HG02610 (cell line): Measurements from ENCODE around the gene HYAL3.
"Not testable (repeated sequence)": the region's sequence is repeated elsewhere in the genome, so short reads cannot be mapped to it uniquely, and the experiment has no call there.

Source experiments
- ATAC-seq: cut with Tn5 transposase; IDR thresholded peaks from one replicate; pipeline ENCODE4 v1.9.1; 2021; ENCODE audit warnings: mild to moderate bottlenecking, moderate library complexity; ENCODE audit not compliant: unreplicated experiment

Gene HYAL3

DNA sequence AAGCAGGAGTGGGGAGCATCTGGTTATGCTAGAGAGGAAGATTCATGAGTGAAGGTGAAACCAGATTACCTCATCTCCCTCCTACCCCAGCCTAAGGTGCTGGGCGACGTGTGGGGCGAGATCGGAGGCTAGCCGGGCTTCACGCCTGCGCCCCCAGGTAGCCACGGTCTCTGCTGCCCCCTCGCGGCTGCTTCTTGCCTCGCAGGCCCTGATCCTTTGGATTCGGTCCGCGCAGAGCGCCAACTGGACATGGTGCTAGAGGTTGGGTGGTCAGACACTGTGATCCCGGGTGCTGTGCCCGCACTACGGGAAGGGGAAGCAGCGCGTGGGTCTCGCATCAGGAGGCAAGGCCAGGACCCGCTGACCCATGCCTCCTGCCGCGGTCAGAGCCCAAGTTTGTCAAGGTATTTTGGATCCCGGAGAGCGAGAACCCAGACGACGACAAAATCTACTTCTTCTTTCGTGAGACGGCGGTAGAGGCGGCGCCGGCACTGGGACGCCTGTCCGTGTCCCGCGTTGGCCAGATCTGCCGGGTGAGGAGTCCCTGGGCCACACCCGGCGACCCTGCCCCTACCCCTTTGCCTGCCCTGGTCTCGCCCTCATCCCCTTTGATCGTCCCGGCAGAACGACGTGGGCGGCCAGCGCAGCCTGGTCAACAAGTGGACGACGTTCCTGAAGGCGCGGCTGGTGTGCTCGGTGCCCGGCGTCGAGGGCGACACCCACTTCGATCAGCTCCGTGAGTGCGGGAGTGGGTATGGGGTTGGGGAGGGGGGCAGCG lies 26.1 kb downstream of the HYAL3 start:
- peak; percentile 75 for ATAC-seq

DNA sequence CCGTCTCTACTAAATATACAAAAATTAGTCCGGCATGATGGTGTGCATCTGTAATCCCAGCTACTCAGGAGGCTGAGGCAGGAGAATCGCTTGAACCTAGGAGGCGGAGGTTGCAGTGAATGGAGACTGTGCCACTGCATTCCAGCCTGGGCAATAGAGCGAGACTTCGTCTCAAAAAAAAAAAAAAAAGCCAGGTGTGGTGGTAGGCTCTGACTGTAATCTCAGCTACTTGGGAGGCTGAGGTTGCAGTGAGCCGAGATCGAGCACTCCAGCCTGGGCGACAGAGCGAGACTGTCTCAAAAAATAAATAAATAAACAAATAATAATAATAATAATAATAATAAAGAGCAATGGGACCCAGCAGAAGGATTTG lies 26.7 kb downstream of the HYAL3 start:
- not testable (repeated sequence) for ATAC-seq

DNA sequence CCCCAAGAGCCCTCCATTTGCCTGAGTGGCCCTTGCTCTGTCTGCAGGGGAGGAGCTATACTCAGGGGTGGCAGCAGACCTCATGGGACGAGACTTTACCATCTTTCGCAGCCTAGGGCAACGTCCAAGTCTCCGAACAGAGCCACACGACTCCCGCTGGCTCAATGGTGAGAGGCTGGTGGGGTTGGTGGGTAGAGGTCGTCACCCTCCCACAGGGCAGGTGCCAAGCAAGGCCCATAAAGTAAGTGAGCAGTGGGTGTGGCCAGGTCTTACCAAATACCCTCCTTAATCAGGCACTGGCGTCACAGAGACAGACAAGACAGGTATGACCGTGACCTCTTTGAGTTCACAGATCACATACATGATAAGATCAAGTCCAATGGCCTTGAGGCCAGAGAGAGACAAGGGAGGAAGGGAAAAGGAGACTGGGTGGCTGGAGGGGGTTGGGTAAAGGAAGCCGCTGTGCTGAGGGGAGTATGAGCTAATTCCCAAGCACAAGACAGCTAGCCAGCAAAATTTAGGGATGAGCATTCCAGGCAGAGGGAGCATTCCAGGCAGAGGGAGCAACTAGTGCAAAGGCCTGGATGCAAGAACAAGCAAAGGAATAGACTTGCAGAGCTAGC lies 27.8 kb downstream of the HYAL3 start:
- no peak for ATAC-seq

DNA sequence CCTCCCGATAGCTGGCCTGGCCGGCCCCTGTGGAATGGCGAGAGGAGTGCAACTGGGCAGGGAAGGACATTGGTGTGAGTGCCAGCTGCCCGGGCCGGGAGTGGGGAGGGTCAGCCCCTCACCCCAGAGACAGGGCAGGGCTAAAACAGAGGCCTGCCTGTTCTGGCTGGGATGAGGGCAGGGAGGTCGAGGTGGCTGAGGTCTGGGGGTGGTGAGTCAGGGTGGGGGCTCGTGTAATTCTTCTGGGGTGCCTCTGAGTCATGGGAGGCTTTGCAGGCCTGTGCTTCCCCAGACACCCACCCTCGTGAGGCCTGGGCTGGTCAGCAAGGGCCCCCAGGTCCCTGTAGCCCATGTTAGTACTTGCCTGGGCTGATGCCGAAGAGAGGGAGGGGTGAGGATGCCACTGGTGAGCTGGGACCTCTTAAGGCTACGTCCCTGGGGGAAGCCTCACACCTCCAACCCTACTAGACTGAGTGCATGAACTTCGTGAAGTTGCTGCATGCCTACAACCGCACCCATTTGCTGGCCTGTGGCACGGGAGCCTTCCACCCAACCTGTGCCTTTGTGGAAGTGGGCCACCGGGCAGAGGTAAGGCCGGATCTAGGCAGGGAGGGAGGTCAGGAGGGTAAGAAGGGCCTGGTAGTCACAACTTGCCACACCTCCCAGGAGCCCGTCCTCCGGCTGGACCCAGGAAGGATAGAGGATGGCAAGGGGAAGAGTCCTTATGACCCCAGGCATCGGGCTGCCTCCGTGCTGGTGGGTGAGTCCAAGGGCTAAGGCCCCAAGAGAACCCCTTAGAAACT lies 28.6 kb downstream of the HYAL3 start:
- no peak for ATAC-seq

DNA sequence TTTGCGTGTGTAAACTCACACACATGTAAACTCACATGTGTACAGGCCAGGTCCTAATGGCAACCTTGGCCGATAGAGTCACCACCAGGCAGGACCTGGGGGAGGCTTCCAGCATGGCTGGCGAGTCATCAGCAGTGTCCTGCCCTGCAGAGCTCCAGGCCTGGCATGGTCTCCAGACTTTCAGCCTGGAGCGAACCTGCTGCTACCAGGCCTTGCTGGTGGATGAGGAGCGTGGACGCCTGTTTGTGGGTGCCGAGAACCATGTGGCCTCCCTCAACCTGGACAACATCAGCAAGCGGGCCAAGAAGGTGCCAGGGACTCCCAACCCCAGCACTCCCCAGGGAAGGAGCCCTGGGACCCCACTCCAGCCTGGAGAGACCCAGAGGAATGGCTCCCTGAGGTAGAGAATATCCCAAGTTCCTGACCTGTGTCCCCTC lies 29.2 kb downstream of the HYAL3 start:
- no peak for ATAC-seq

DNA sequence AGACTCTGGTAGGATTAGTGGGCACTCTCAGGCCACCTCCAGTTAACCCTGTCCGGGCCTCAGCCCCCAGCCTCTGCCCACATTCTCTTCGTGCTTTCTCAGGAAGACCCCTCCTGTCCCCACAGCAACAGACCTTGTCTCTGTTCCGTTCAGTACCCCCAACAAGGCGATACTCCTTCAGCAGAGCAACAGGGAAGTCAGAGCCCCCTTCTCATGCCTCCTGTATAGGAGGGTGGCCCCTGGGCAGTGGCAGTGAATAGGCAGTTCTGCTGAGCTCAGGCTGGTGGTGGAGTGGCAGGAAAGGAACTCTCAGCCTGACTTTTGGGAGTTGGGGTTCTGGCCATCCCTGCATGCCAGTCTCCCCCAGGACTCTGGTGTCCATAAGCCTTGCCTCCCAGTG lies 29.7 kb downstream of the HYAL3 start:
- ATAC-seq: no peak

DNA sequence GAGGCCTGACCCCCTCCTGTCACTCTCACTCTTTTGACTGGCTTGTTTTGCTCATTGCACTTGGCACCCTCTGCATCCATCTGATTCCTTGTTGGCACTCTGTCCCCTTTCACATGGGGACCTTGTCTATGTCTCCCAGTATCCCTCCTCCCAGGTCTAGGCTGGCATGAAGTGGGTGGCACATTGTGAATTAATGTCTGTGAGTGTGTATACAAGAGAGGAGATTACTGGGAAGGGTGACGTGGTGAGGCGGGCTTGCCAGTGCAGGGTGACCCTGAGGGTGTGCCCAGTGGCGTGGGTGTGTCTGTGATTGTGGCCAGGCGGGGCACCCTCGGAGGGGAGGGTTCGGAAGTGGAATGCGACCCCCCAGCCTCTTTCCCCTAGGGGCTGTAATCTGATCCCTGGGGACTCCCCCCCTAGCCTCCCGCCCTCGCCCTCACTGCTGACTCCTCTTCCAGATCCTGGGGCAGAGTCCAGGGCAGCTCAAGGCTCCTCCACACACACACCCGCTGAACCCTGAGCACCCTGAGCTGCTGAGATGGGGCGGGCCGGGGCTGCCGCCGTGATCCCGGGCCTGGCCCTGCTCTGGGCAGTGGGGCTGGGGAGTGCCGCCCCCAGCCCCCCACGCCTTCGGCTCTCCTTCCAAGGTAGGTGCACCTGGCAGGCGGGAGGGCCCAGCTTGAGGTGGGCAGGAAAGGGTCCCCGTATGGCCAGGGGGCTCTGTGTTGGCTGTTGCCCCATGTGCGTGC lies 30.3 kb downstream of the HYAL3 start, which contains the start of gene SEMA3B:
Gene SEMA3B (plus strand): TSS at position 445 of the 749 bp plus-strand sequence. CDS start 94 bp downstream, at position 539.
- no peak for ATAC-seq

DNA sequence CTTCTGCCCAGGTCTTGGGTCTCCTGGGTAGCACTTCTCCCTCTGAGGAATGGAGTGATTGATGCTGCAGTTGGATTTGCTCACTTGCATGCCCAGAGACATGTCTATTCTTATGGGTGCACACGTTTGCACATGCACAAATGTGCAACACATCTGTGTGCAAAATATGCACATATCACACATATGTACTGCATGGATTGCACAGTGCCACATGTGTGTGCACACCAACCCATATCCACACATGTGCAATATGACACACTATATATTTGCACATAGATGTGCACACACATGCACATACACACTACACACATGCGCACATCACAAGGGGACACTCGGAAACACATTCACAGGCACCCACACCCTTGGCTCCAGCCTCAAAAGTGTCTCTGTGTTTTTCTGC lies 30.9 kb downstream of the HYAL3 start:
- ATAC-seq: no peak

DNA sequence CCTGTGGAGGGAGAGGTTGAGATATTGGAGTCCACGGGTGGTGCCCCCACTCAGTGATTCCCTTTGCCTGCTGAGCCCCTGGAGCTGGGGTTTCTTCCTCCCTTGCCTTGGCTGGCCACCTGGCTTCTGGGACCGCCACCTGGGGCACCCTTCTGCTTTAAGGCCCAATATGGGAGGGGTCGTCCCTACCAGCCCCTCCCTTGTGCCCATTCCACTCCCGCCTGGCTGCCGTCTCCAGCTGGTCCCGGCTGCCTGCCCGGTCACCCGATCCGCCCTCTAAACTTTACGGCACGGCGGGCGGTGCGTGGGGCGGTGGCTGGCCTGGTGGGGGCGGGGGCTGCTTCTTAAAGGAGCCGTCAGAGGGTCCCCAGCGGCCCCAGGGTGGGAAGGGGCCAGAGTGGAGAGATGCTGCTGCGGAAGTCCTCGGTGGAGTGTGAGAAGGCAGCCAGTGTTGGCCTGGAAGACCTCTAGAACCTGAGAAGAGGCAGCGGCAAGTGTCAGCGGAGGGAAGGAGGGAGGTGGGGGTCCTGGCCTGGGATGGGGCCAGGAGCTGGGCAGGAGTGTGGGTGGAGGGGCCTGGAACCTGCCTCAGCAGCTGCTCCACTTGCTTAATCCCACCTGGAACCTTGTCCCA lies 31.8 kb downstream of the HYAL3 start:
- ATAC-seq: no peak

DNA sequence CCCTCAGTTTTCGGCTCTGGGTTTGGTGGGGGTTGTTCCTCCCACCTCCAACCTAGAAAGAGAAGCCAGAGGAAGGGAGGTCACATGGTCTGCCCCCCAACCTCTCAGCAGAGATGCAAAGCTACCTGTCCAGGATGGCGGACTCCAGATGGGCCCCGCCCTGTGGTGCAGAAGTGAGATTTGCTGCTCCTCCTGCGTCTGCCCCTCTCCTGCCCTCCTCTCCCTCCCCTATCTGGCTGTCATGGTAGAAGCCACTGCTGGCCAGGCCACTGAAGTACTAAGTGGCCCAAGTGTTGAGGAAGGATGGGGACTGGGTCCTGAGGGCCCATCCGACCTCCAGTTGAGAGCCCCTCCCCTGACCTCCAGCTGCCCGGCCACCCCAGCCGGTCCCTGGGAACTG lies 32.4 kb downstream of the HYAL3 start:
- no peak for ATAC-seq

DNA sequence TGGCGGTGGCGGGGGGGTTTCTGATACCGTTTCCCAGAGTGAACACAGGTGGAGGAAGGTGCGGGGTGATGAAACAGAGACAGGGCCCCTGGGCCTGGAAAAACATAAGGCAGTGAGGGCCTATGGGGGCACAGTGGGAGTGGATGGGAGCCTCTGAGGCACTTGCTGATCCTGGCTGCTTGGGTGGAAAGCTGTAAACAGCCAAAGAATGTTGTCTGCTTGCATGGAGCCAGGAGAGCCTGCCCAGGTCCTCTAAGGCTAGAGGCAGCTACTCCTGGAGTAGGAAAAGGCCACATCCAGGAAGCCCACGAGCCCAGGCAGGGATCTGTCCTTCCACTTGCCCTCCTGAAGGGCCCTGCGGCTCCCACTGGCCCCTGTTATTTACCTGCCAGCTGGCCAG lies 33.2 kb downstream of the HYAL3 start:
- no peak for ATAC-seq

DNA sequence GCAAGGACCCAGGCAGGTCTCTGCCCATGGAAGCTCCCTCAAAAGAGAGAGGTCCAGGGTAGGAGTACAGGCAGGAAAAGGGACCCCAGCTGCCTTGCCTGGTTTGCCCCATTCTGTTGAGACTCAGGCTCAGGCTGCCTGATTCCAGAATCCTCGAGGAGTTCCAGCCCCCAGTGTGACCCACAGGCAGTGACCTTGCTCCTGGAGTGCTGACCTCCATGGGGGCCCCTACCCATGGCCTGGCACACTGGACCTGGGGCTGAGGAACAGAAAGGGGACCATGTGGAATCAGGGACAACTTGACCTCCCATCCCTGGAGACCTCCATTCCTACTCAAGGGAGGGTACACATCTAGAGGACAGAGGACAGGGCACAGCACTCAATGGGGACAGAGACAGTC lies 33.6 kb downstream of the HYAL3 start:
- ATAC-seq: no peak

DNA sequence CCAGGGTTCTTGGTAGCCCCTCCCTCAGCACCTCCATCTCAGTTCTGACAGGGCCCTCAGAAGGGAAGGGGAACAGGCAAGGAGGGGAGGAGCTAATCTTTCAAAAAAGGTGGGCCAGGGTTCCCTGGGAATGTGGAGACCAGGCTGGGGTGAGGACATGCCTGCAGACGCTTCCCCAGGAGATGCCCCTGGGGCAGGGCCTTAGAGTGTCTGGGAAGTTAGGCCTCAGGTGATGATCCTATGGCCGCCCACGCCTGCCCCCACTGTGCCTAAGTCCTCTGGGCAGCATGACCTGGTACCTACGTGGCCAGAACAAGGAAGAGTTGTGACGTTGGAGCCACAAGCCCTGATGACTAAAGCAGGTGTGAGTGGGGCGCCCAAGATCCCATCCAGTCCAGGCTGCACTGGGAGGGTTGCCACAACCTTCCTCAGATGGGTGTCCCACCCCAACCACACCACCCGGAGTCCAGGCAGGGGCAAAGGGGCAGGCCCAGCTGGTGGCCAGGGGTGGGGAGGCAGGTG lies 34.2 kb downstream of the HYAL3 start:
- no peak for ATAC-seq

DNA sequence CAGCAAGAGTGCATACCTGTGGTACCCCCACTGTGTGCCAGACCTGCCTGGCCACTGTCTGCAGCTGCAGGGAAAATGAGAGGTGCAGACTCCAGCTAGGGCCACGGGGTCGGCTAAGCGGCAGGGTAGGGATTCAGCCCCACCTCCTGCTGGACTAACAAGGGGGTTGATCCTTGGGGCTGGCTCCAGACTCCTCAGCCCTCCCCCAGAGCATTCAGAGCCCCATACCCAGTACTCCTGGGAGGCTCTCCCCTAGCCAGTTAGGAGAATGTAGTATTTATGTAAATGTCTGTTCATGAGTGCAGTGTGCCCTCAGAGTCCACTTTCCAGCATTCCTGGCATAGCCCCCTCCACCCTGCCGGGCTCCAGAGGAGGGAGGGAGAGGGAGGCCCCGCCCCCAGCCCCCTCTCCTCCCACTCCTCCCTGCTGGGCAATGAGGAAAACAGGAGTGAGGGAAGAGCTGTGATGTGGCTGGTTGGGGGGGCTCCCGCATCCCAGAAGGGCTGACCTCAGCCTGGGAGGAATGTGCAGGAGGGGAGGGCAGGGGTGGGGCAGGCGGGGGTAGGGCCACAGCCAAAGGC lies 34.7 kb downstream of the HYAL3 start:
- ATAC-seq: no peak

DNA sequence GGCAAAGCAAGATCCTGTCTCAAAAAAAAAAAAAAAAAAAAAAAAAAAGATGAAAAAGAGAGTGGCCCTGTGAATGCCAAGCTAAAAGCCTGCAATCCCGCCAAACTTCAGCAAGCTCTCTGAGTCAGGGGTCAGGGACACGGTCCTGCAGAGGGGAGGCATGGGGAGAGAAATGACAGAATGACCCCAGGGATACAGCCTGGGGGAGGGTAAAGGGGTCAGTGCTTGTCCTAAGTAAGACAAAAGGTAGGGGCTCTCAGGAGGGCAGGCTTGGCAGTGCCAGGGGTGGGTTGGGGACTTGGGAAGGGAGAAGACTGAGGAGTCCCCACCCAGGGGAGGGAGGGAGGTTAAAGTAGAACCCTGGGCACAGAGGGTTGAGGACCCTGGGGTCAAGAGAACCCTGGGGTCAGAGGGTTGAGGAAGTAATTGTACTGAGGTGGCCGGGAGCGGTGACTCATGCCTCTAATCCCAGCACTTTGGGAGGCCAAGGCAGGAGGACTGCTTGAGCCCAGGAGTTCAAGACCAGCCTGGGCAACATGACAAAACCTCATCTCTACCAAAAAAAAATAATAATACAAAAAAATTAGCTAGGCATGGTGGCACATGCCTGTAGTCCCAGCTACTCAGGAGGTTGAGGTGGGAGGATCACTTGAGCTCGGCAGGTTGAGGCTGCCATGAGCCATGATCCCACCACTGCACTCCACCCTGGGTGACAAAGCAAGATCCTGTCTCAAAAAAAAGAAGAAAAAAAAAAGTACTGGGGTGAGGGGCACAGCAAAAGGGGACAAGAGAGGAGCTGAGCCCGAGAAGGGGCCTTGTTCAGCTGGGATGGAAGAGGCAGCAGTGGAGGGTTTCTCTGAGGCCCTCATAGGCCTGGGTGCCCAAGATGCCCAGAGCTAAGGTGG lies 35.5 kb downstream of the HYAL3 start:
- ATAC-seq: no peak

DNA sequence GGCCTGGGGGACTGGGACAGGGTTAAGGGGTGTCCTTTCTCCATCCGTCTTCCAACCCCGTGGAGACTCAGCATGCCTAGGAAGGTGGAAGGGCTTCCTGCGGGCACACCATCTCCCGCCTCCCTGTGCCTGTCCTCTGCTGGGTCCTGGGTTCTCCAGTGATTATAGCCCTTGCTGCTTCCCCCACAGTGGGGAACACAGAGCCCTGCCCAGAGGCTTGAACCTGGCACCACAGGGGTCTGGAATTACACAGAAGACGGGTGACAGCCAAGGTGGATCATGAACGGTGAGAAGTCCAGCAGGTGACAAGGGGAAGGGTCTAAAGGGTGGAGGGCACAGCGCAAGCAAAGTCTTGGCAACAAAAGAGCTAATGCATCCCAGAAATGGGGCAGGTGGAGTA lies 36.4 kb downstream of the HYAL3 start:
- no peak for ATAC-seq

DNA sequence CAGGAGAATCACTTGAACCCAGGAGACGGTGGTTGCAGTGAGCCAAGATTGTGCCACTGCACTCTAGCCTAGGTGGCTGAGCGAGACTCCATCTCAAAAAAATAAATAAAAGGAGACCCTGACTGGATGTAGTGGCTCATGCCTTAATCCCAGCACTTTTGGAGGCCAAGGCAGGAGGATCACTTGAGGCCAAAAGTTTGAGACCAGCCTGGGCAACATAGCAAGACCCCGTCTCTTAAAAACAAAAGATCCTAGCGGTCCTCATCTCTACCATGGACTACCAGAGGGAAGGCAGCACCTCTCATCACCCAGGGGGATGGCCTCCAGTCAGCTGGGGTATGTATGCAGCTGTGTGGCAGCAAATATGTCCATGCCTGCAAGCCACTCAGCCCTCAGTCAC lies 37.0 kb downstream of the HYAL3 start:
- not testable (repeated sequence) for ATAC-seq

DNA sequence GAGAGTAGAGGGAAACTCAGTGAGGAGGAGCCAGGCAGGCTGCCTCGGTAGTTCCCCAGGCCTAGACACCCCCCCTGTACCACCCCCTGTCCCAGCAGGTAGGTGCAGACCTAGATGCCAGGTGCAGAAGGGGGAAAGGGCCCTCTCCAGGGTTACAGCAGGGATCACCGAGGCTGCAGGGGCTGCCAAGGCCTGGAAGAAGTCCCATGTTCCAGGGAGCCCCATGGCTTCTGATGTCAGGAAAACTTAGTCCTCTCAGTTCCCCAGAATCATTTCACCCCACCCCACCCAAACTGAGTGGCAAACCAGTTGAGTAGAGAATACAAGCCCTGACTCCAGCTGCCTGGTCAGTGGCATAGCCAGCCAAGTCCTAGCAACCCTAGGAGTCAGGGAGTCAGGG lies 37.7 kb downstream of the HYAL3 start:
- ATAC-seq: no peak

DNA sequence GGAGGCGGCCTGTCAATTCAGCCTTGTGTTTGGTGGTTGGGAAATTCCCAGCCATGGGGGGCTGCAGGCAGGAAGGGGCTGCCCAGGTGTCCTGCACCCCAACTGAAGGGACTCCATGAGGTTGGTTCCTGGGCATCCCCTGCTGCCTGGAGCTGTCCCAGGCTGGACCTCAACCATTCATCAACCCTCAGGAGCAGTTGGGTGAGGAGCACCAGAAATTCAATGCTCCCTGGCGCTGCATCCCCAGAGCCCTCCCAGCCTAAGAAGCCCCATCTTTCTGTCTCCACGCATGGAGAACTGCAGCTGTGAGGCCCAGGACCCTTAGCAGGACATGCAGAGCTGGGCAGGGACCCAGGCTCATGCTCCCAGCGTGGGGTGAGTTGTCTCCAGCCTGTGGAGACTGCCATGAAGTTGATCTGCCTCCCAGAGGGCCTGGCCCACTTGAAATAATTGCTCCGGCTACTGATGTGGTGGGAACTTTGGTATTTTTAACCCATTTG lies 38.2 kb downstream of the HYAL3 start:
- no peak for ATAC-seq
